Measurements from ENCODE around the gene RALGDS.

Gene RALGDS

DNA sequence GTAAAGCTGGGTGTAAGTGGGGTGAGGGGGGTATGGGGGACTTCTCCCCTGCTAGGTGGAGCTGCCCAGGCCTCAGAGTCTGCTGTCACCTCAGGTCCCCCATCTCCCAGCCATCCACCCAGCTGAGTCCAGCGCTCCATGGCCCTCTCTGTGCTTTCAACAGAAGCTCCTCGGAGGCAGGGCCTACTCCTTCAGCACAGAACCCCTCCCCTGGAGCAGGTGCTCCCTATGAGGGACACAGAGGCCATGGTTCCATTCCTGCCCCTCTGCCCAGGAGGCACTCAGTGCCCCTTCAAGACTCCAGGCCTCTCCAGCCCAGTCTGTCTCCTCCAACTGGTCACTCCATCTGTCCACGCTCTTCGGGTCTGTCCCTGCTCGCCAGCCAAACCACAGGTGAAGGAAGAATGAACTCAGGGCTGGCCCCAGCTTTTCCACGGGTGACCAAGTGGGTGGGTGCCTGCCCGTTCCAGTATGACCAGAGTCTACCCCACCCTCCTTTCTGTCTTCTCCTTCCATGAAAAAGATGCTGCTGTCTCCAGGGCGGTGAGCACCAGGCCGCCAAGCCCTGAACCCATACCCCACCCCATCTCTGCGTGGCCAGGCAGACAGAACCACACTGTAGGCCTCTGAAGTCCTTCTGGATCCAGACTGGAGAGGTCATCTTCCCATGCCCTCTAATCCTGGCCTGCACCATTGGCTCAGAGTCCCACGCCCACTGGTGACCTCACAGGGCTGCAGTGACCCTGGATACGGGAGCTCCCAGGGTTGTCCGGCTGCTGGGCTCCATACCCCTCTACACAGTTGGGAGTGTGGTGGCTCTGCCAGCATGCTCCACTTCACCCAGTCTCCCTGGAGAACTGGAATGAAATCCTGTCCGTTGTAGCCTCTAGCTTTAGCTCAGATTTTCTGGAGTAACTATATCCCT, 30.8 kb upstream of the RALGDS start:
- Histone ChIP-seq H3K9ac (ENCODE audit: low read depth in 1 of 2, low read length in 2 of 2) (no peak overlapping the region), H3K4me3 (ENCODE audit: low read depth in 1 of 2, low read length in 2 of 2) (no peak overlapping the region), H3K4me1 (ENCODE audit: control insufficient read depth in 1 of 2, insufficient read depth in 2 of 2, low read length in 2 of 2) (peaks cover 15 to 22% of the 10 kb centered on the region in 2 donors), H3K36me3 (ENCODE audit: control insufficient read depth in 1 of 2, insufficient read depth in 2 of 2, low read length in 2 of 2) (no peaks in the 10 kb centered on the region), H3K27me3 (ENCODE audit: control insufficient read depth in 1 of 2, insufficient read depth in 2 of 2, low read length in 2 of 2) (no peaks in the 10 kb centered on the region), H3K27ac (ENCODE audit: low read depth, low read length) (no peak overlapping the region), H3K9me3 (ENCODE audit: control insufficient read depth in 1 of 2, low read length in 2 of 2) (no peaks in the 10 kb centered on the region)

- peaks cover 19 to 22% of the 10 kb centered on the region in 2 donors for H3K4me1 ChIP-seq (ENCODE audit: control insufficient read depth in 1 of 2, insufficient read depth in 2 of 2, low read length in 2 of 2)
- H3K36me3 ChIP-seq (ENCODE audit: control insufficient read depth in 1 of 2, insufficient read depth in 2 of 2, low read length in 2 of 2): no peaks in the 10 kb centered on the region
- no peaks in the 10 kb centered on the region for H3K27me3 ChIP-seq (ENCODE audit: control insufficient read depth in 1 of 2, insufficient read depth in 2 of 2, low read length in 2 of 2)
- H3K9me3 ChIP-seq (ENCODE audit: control insufficient read depth in 1 of 2, low read length in 2 of 2): no peaks in the 10 kb centered on the region
- H3K4me3 ChIP-seq (ENCODE audit: low read depth in 1 of 2, low read length in 2 of 2): no peak overlapping the region
- no peak overlapping the region for H3K9ac ChIP-seq (ENCODE audit: low read depth in 1 of 2, low read length in 2 of 2)
- no peak overlapping the region for H3K27ac ChIP-seq (ENCODE audit: low read depth, low read length)
These were observed 30.0 kb upstream of the RALGDS start for GRCh38 chr9:133151041-133151440.

GRCh38 chr9:133149130-133150015, 28.3 kb upstream of the RALGDS start:
- Histone ChIP-seq H3K27me3 (ENCODE audit: control insufficient read depth in 1 of 2, insufficient read depth in 2 of 2, low read length in 2 of 2) (no peaks in the 10 kb centered on the region), H3K4me3 (ENCODE audit: low read depth in 1 of 2, low read length in 2 of 2) (peak overlapping the region; percentile 66 to 75), H3K4me1 (ENCODE audit: control insufficient read depth in 1 of 2, insufficient read depth in 2 of 2, low read length in 2 of 2) (peaks cover 31 to 37% of the 10 kb centered on the region in 2 donors), H3K36me3 (ENCODE audit: control insufficient read depth in 1 of 2, insufficient read depth in 2 of 2, low read length in 2 of 2) (no peaks in the 10 kb centered on the region), H3K9ac (ENCODE audit: low read depth in 1 of 2, low read length in 2 of 2) (peak overlapping the region; percentile 72 to 86), H3K27ac (ENCODE audit: low read depth, low read length) (peak overlapping the region; percentile 67), H3K9me3 (ENCODE audit: control insufficient read depth in 1 of 2, low read length in 2 of 2) (no peaks in the 10 kb centered on the region)

GRCh38 chr9:133148199-133149129, 27.4 kb upstream of the RALGDS start:
- Histone ChIP-seq H3K4me1 (ENCODE audit: control insufficient read depth in 1 of 2, insufficient read depth in 2 of 2, low read length in 2 of 2) (peaks cover 36 to 44% of the 10 kb centered on the region in 2 donors), H3K9ac (ENCODE audit: low read depth in 1 of 2, low read length in 2 of 2) (peak overlapping the region; percentile 94 to 99), H3K36me3 (ENCODE audit: control insufficient read depth in 1 of 2, insufficient read depth in 2 of 2, low read length in 2 of 2) (no peaks in the 10 kb centered on the region), H3K9me3 (ENCODE audit: control insufficient read depth in 1 of 2, low read length in 2 of 2) (no peaks in the 10 kb centered on the region), H3K27ac (ENCODE audit: low read depth, low read length) (peak overlapping the region; percentile 84), H3K27me3 (ENCODE audit: control insufficient read depth in 1 of 2, insufficient read depth in 2 of 2, low read length in 2 of 2) (no peaks in the 10 kb centered on the region), H3K4me3 (ENCODE audit: low read depth in 1 of 2, low read length in 2 of 2) (peak overlapping the region; percentile 84 to 93)

DNA sequence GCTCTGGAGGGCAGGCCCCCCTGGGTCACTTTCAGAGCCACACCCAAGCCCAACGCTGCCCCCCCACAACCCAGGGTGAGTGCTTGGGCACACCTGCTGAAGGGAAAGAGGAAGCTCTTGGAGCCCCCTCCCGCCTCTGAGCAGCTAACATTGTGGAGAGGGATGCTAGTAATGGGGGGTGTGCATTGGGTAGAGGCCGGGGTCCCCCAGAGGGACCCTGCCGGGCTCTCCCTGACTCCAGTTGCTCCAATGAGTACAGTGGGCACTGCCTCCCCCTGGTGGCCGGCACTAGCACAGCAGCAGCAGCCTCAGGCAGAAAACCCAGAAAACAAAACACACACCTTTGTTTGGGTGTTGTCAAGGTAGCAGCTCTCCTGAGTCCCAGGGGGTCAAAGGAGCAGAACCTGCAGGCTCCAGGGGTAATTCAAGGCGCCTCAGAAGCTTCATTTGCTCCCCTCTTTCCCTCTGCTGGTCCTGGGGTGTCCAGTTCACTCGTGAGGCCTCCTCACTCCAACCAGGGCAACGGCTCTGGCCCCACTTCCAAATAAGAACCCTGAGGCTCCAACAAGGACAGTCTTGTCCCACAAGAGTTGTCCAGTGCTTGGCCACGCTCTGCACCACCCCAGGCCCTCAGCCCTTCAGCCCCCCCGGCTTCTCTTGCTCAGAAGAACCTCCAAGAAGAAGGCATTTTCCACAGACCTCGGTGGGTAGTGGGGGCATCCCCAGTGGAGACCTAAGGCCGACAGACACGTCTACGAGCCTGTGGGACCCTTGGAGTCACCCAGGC, 26.6 kb upstream of the RALGDS start:
- Histone ChIP-seq H3K27ac (ENCODE audit: low read depth, low read length) (peak overlapping the region; percentile 84), H3K9me3 (ENCODE audit: control insufficient read depth in 1 of 2, low read length in 2 of 2) (no peaks in the 10 kb centered on the region), H3K4me3 (ENCODE audit: low read depth in 1 of 2, low read length in 2 of 2) (peak overlapping the region; percentile 84 to 93), H3K9ac (ENCODE audit: low read depth in 1 of 2, low read length in 2 of 2) (peak overlapping the region; percentile 82 to 94), H3K4me1 (ENCODE audit: control insufficient read depth in 1 of 2, insufficient read depth in 2 of 2, low read length in 2 of 2) (peaks cover 44 to 53% of the 10 kb centered on the region in 2 donors), H3K36me3 (ENCODE audit: control insufficient read depth in 1 of 2, insufficient read depth in 2 of 2, low read length in 2 of 2) (no peaks in the 10 kb centered on the region), H3K27me3 (ENCODE audit: control insufficient read depth in 1 of 2, insufficient read depth in 2 of 2, low read length in 2 of 2) (no peaks in the 10 kb centered on the region)

GRCh38 chr9:133146746-133147411, 25.8 kb upstream of the RALGDS start:
- Histone ChIP-seq H3K9ac (ENCODE audit: low read depth in 1 of 2, low read length in 2 of 2) (peak overlapping the region; percentile 24 to 34), H3K27me3 (ENCODE audit: control insufficient read depth in 1 of 2, insufficient read depth in 2 of 2, low read length in 2 of 2) (no peaks in the 10 kb centered on the region), H3K36me3 (ENCODE audit: control insufficient read depth in 1 of 2, insufficient read depth in 2 of 2, low read length in 2 of 2) (no peaks in the 10 kb centered on the region), H3K27ac (ENCODE audit: low read depth, low read length) (no peak overlapping the region), H3K9me3 (ENCODE audit: control insufficient read depth in 1 of 2, low read length in 2 of 2) (no peaks in the 10 kb centered on the region), H3K4me1 (ENCODE audit: control insufficient read depth in 1 of 2, insufficient read depth in 2 of 2, low read length in 2 of 2) (peaks cover 52 to 60% of the 10 kb centered on the region in 2 donors), H3K4me3 (ENCODE audit: low read depth in 1 of 2, low read length in 2 of 2) (peak overlapping the region in 1 of 2 donors; percentile 13)

GRCh38 chr9:133144904-133145851, 24.1 kb upstream of the RALGDS start:
- Histone ChIP-seq H3K27me3 (ENCODE audit: control insufficient read depth in 1 of 2, insufficient read depth in 2 of 2, low read length in 2 of 2) (no peaks in the 10 kb centered on the region), H3K27ac (ENCODE audit: low read depth, low read length) (no peak overlapping the region), H3K4me1 (ENCODE audit: control insufficient read depth in 1 of 2, insufficient read depth in 2 of 2, low read length in 2 of 2) (peaks cover 69 to 76% of the 10 kb centered on the region in 2 donors), H3K9ac (ENCODE audit: low read depth in 1 of 2, low read length in 2 of 2) (peak overlapping the region; percentile 51 to 69), H3K9me3 (ENCODE audit: control insufficient read depth in 1 of 2, low read length in 2 of 2) (no peaks in the 10 kb centered on the region), H3K36me3 (ENCODE audit: control insufficient read depth in 1 of 2, insufficient read depth in 2 of 2, low read length in 2 of 2) (no peaks in the 10 kb centered on the region), H3K4me3 (ENCODE audit: low read depth in 1 of 2, low read length in 2 of 2) (peak overlapping the region; percentile 55 to 62)
